Lower leg skin (tissue), 3 donors: ENCODE data around the gene LINGO3.

Experiments used
- CTCF ChIP-seq, 3 donors: fragments of 450-650 bp; IDR thresholded peaks; one replicate each; pipeline ENCODE4 v1.5.1; 2016; ENCODE audit warnings: antibody characterized with exemption in 3 of 3, mild to moderate bottlenecking in 3 of 3, moderate library complexity in 2 of 3
- POLR2A ChIP-seq, 2 donors: fragments of 450-650 bp; IDR thresholded peaks; one replicate each; pipeline ENCODE4 v1.6.1; 2016 to 2017; ENCODE audit warnings: antibody characterized with exemption in 2 of 2, mild to moderate bottlenecking in 1 of 2, moderate library complexity in 1 of 2

GRCh38 chr19:2268480-2268830 lies 39.5 kb downstream of the LINGO3 start:
- TF ChIP-seq CTCF (IDR thresholded peaks at IDR 0.05) = no peak
- no peak for TF ChIP-seq POLR2A (IDR thresholded peaks at IDR 0.05)
